ENCODE results near the gene COL19A1.

Gene COL19A1

GRCh38 chr6:70149209-70149788, 282.9 kb downstream of the COL19A1 start:
- Mint-ChIP-seq H3K36me3 (no peaks in the 10 kb centered on the region), H3K4me1 (ENCODE audit: low read depth) (no peaks in the 10 kb centered on the region), H3K27me3 (peaks cover 2% of the 10 kb centered on the region), H3K4me3 (no peak overlapping the region), H3K9me3 (ENCODE audit: low read depth) (peaks cover 3% of the 10 kb centered on the region), H3K27ac (no peak overlapping the region)

- Mint-ChIP-seq H3K9me3 (ENCODE audit: low read depth) (no peaks in the 10 kb centered on the region), H3K4me3 (no peak overlapping the region), H3K4me1 (ENCODE audit: low read depth) (no peaks in the 10 kb centered on the region), H3K27ac (no peak overlapping the region), H3K27me3 (no peaks in the 10 kb centered on the region), H3K36me3 (no peaks in the 10 kb centered on the region)
These were observed 284.2 kb downstream of the COL19A1 start for GRCh38 chr6:70150521-70150920.

- Mint-ChIP-seq H3K27me3 (no peaks in the 10 kb centered on the region), H3K9me3 (ENCODE audit: low read depth) (no peaks in the 10 kb centered on the region), H3K4me1 (ENCODE audit: low read depth) (no peaks in the 10 kb centered on the region), H3K36me3 (no peaks in the 10 kb centered on the region), H3K4me3 (no peak overlapping the region), H3K27ac (no peak overlapping the region)
These were observed 285.3 kb downstream of the COL19A1 start for GRCh38 chr6:70151616-70152015.

GRCh38 chr6:70152786-70153185, 286.4 kb downstream of the COL19A1 start:
- H3K36me3 Mint-ChIP-seq = no peaks in the 10 kb centered on the region
- no peaks in the 10 kb centered on the region for H3K4me1 Mint-ChIP-seq (ENCODE audit: low read depth)
- no peaks in the 10 kb centered on the region for H3K27me3 Mint-ChIP-seq
- H3K4me3 Mint-ChIP-seq = no peak overlapping the region
- H3K27ac Mint-ChIP-seq = no peak overlapping the region
- no peaks in the 10 kb centered on the region for H3K9me3 Mint-ChIP-seq (ENCODE audit: low read depth)

GRCh38 chr6:70157086-70157485, 290.7 kb downstream of the COL19A1 start:
- Mint-ChIP-seq H3K27me3 (peaks cover 8% of the 10 kb centered on the region), H3K9me3 (ENCODE audit: low read depth) (no peaks in the 10 kb centered on the region), H3K4me3 (no peak overlapping the region), H3K36me3 (no peaks in the 10 kb centered on the region), H3K27ac (no peak overlapping the region), H3K4me1 (ENCODE audit: low read depth) (no peaks in the 10 kb centered on the region)

GRCh38 chr6:70160276-70160675, 293.9 kb downstream of the COL19A1 start:
- H3K4me1 Mint-ChIP-seq (ENCODE audit: low read depth) = no peaks in the 10 kb centered on the region
- peaks cover 16% of the 10 kb centered on the region for H3K27me3 Mint-ChIP-seq
- no peak overlapping the region for H3K4me3 Mint-ChIP-seq
- H3K27ac Mint-ChIP-seq = no peak overlapping the region
- no peaks in the 10 kb centered on the region for H3K9me3 Mint-ChIP-seq (ENCODE audit: low read depth)
- H3K36me3 Mint-ChIP-seq = no peaks in the 10 kb centered on the region

GRCh38 chr6:70162972-70163371, 296.6 kb downstream of the COL19A1 start:
- Mint-ChIP-seq H3K4me3 (no peak overlapping the region), H3K36me3 (no peaks in the 10 kb centered on the region), H3K9me3 (ENCODE audit: low read depth) (no peaks in the 10 kb centered on the region), H3K27me3 (peaks cover 28% of the 10 kb centered on the region), H3K4me1 (ENCODE audit: low read depth) (peaks cover 2% of the 10 kb centered on the region), H3K27ac (no peak overlapping the region)

- Mint-ChIP-seq H3K9me3 (ENCODE audit: low read depth) (no peaks in the 10 kb centered on the region), H3K4me1 (ENCODE audit: low read depth) (peaks cover 2% of the 10 kb centered on the region), H3K36me3 (no peaks in the 10 kb centered on the region), H3K27ac (no peak overlapping the region), H3K4me3 (no peak overlapping the region), H3K27me3 (peaks cover 28% of the 10 kb centered on the region)
These were observed 297.4 kb downstream of the COL19A1 start for GRCh38 chr6:70163795-70164194.

GRCh38 chr6:70164556-70164955, 298.2 kb downstream of the COL19A1 start:
- peaks cover 2% of the 10 kb centered on the region for H3K4me1 Mint-ChIP-seq (ENCODE audit: low read depth)
- H3K27me3 Mint-ChIP-seq = peaks cover 28% of the 10 kb centered on the region
- no peak overlapping the region for H3K4me3 Mint-ChIP-seq
- no peaks in the 10 kb centered on the region for H3K9me3 Mint-ChIP-seq (ENCODE audit: low read depth)
- H3K27ac Mint-ChIP-seq = no peak overlapping the region
- H3K36me3 Mint-ChIP-seq = no peaks in the 10 kb centered on the region

- Mint-ChIP-seq H3K4me1 (ENCODE audit: low read depth) (peaks cover 2% of the 10 kb centered on the region), H3K9me3 (ENCODE audit: low read depth) (no peaks in the 10 kb centered on the region), H3K4me3 (no peak overlapping the region), H3K36me3 (no peaks in the 10 kb centered on the region), H3K27me3 (peaks cover 22% of the 10 kb centered on the region), H3K27ac (no peak overlapping the region)
These were observed 300.0 kb downstream of the COL19A1 start for GRCh38 chr6:70166088-70166958.

GRCh38 chr6:70168681-70169377, 302.5 kb downstream of the COL19A1 start:
- peaks cover 2% of the 10 kb centered on the region for H3K4me1 Mint-ChIP-seq (ENCODE audit: low read depth)

GRCh38 chr6:70171236-70171635, 304.9 kb downstream of the COL19A1 start:
- no peak overlapping the region for H3K27ac Mint-ChIP-seq
- no peaks in the 10 kb centered on the region for H3K9me3 Mint-ChIP-seq (ENCODE audit: low read depth)
- no peaks in the 10 kb centered on the region for H3K36me3 Mint-ChIP-seq
- no peak overlapping the region for H3K4me3 Mint-ChIP-seq
- peaks cover 11% of the 10 kb centered on the region for H3K27me3 Mint-ChIP-seq
- no peaks in the 10 kb centered on the region for H3K4me1 Mint-ChIP-seq (ENCODE audit: low read depth)

More at GRCh38 chr6:70168681-70169377, 302.5 kb downstream of the COL19A1 start:
- Mint-ChIP-seq H3K36me3 (no peaks in the 10 kb centered on the region), H3K27ac (no peak overlapping the region), H3K4me3 (no peak overlapping the region), H3K9me3 (ENCODE audit: low read depth) (no peaks in the 10 kb centered on the region), H3K27me3 (peaks cover 22% of the 10 kb centered on the region)

- peaks cover 3% of the 10 kb centered on the region for H3K27me3 Mint-ChIP-seq
- H3K4me1 Mint-ChIP-seq (ENCODE audit: low read depth) = no peaks in the 10 kb centered on the region
- H3K27ac Mint-ChIP-seq = no peak overlapping the region
These were observed 305.9 kb downstream of the COL19A1 start for GRCh38 chr6:70172252-70172651.

GRCh38 chr6:70175770-70176169, 309.4 kb downstream of the COL19A1 start:
- Mint-ChIP-seq H3K4me3 (no peak overlapping the region), H3K9me3 (ENCODE audit: low read depth) (no peaks in the 10 kb centered on the region), H3K4me1 (ENCODE audit: low read depth) (no peaks in the 10 kb centered on the region), H3K36me3 (no peaks in the 10 kb centered on the region), H3K27me3 (no peaks in the 10 kb centered on the region), H3K27ac (no peak overlapping the region)

More at GRCh38 chr6:70172252-70172651, 305.9 kb downstream of the COL19A1 start:
- Mint-ChIP-seq H3K4me3 (no peak overlapping the region), H3K9me3 (ENCODE audit: low read depth) (no peaks in the 10 kb centered on the region), H3K36me3 (no peaks in the 10 kb centered on the region)

- Mint-ChIP-seq H3K4me3 (no peak overlapping the region), H3K9me3 (ENCODE audit: low read depth) (no peaks in the 10 kb centered on the region), H3K27me3 (no peaks in the 10 kb centered on the region), H3K36me3 (no peaks in the 10 kb centered on the region), H3K27ac (no peak overlapping the region), H3K4me1 (ENCODE audit: low read depth) (no peaks in the 10 kb centered on the region)
These were observed 310.6 kb downstream of the COL19A1 start for GRCh38 chr6:70176842-70177550.

Measured in activated naive CD8-positive, alpha-beta T cell (primary cell).